HEK293 (cell line): ENCODE data around the gene DRD4.

Experiments used
- CTCF ChIA-PET: fragments of 350-600 bp; formaldehyde crosslinking; extraction: SDS; loops from one replicate; lab custom pipeline; 2021; ENCODE audit warnings: antibody characterized with exemption; lab: Yijun Ruan, JAX
- POLR2A ChIA-PET: fragments of 300-600 bp; formaldehyde crosslinking; extraction: SDS; loops from one replicate; lab custom pipeline; 2020; ENCODE audit warnings: antibody characterized with exemption, inconsistent platforms; lab: Yijun Ruan, JAX
- H3K27ac ChIP-seq: fragments of 200-500 bp; sonication (Bioruptor generic); 2 replicates; pipeline ENCODE4 v1.5.1; 2014; ENCODE audit warnings: low read depth, low read length, control low read depth, inconsistent platforms; ENCODE audit errors: extremely low read depth
- H3K36me3 ChIP-seq, 2 experiments: fragments of 200-500 bp in 1 of 2; sonication (Bioruptor generic) in 1 of 2; 1 replicate in 1 of 2; 2 replicates in 1 of 2; pipeline ENCODE4 v1.5.1; 2014 to 2017; ENCODE audit warnings: inconsistent platforms in 2 of 2, low read length in 2 of 2; ENCODE audit not compliant: control insufficient read depth in 2 of 2, insufficient read depth in 1 of 2
- H3K4me1 ChIP-seq: fragments of 200-500 bp; sonication (Bioruptor generic); 2 replicates; pipeline ENCODE4 v1.5.1; 2014; ENCODE audit warnings: mild to moderate bottlenecking, low read length, inconsistent platforms; ENCODE audit not compliant: control insufficient read depth, insufficient read depth
- H3K4me3 ChIP-seq: 2 replicates; pipeline ENCODE4 v1.5.1; 2011; ENCODE audit warnings: low read depth, mild to moderate bottlenecking, control low read depth, low read length, moderate library complexity
- H3K9me3 ChIP-seq: fragments of 200-500 bp; sonication (Bioruptor generic); 2 replicates; pipeline ENCODE4 v1.5.1; 2014; ENCODE audit warnings: low read depth, low read length, inconsistent platforms; ENCODE audit not compliant: control insufficient read depth, insufficient read depth
- BCL11A ChIP-seq: fragments of 450-650 bp; formaldehyde crosslinking; IDR thresholded peaks from 2 replicates; pipeline ENCODE4 v1.5.1; 2016; ENCODE audit warnings: low read depth, missing biosample characterization, missing genetic modification characterization
- BCL6B ChIP-seq: fragments of 450-650 bp; formaldehyde crosslinking; IDR thresholded peaks from 2 replicates; pipeline ENCODE4 v1.5.1; 2017; ENCODE audit warnings: missing biosample characterization, missing genetic modification characterization
- FEZF1 ChIP-seq: fragments of 450-650 bp; formaldehyde crosslinking; IDR thresholded peaks from 2 replicates; pipeline ENCODE4 v1.5.1; 2016; ENCODE audit warnings: missing biosample characterization, missing genetic modification characterization
- GLI4 ChIP-seq: fragments of 450-650 bp; formaldehyde crosslinking; IDR thresholded peaks from 2 replicates; pipeline ENCODE4 v1.5.1; 2016; ENCODE audit warnings: missing biosample characterization, missing genetic modification characterization
- HOXA7 ChIP-seq: sonication (generic); formaldehyde crosslinking; IDR thresholded peaks from 2 replicates; pipeline ENCODE4 v1.8.1; 2022; ENCODE audit warnings: missing genetic modification reagents, borderline replicate concordance
- IKZF3 ChIP-seq: fragments of 450-650 bp; IDR thresholded peaks from 2 replicates; pipeline ENCODE4 v1.5.0; 2018; ENCODE audit warnings: missing biosample characterization, mild to moderate bottlenecking, missing genetic modification characterization, moderate library complexity
- PRDM4 ChIP-seq: fragments of 450-650 bp; formaldehyde crosslinking; IDR thresholded peaks from 2 replicates; pipeline ENCODE4 v1.5.1; 2017; ENCODE audit warnings: missing biosample characterization, missing genetic modification characterization
- PRDM6 ChIP-seq: fragments of 450-650 bp; formaldehyde crosslinking; IDR thresholded peaks from 2 replicates; pipeline ENCODE4 v1.5.1; 2017; ENCODE audit warnings: missing biosample characterization, missing genetic modification characterization
- REPIN1 ChIP-seq: fragments of 450-650 bp; formaldehyde crosslinking; IDR thresholded peaks from 2 replicates; pipeline ENCODE4 v1.5.1; 2017; ENCODE audit warnings: missing biosample characterization, missing genetic modification characterization, low read depth
- SP3 ChIP-seq: fragments of 450-650 bp; formaldehyde crosslinking; IDR thresholded peaks from 2 replicates; pipeline ENCODE4 v1.5.1; 2016; ENCODE audit warnings: missing biosample characterization, missing genetic modification characterization
- TRIM28 ChIP-seq: IDR thresholded peaks from 2 replicates; pipeline ENCODE4 v1.6.1; 2011; ENCODE audit warnings: low read length, control low read depth, borderline replicate concordance
- YY2 ChIP-seq: fragments of 450-650 bp; formaldehyde crosslinking; IDR thresholded peaks from 2 replicates; pipeline ENCODE4 v1.5.1; 2016; ENCODE audit warnings: missing biosample characterization, missing genetic modification characterization
- ZFP37 ChIP-seq: fragments of 450-650 bp; formaldehyde crosslinking; IDR thresholded peaks from 2 replicates; pipeline ENCODE4 v1.5.1; 2016; ENCODE audit warnings: missing biosample characterization, missing genetic modification characterization
- ZNF112 ChIP-seq: fragments of 450-650 bp; formaldehyde crosslinking; IDR thresholded peaks from 2 replicates; pipeline ENCODE4 v1.5.0; 2017; ENCODE audit warnings: missing biosample characterization, missing genetic modification characterization
- ZNF138 ChIP-seq: fragments of 450-650 bp; formaldehyde crosslinking; IDR thresholded peaks from 2 replicates; pipeline ENCODE4 v1.5.1; 2016; ENCODE audit warnings: missing biosample characterization, missing genetic modification characterization, borderline replicate concordance
- ZNF248 ChIP-seq: fragments of 450-650 bp; formaldehyde crosslinking; IDR thresholded peaks from 2 replicates; pipeline ENCODE4 v1.5.1; 2017; ENCODE audit warnings: missing biosample characterization, missing genetic modification characterization
- ZNF266 ChIP-seq: fragments of 450-650 bp; formaldehyde crosslinking; IDR thresholded peaks from 2 replicates; pipeline ENCODE4 v1.5.1; 2016; ENCODE audit warnings: missing biosample characterization, missing genetic modification characterization, low read depth
- ZNF335 ChIP-seq: fragments of 450-650 bp; formaldehyde crosslinking; conservative IDR thresholded peaks from 2 replicates; pipeline ENCODE4 v1.5.1; 2016; ENCODE audit warnings: missing biosample characterization, missing genetic modification characterization
- ZNF350 ChIP-seq: fragments of 450-650 bp; formaldehyde crosslinking; IDR thresholded peaks from 2 replicates; pipeline ENCODE4 v1.5.0; 2017; ENCODE audit warnings: missing biosample characterization, mild to moderate bottlenecking, missing genetic modification characterization
- ZNF391 ChIP-seq: fragments of 450-650 bp; formaldehyde crosslinking; IDR thresholded peaks from 2 replicates; pipeline ENCODE4 v1.5.1; 2016; ENCODE audit warnings: low read depth, missing biosample characterization, missing genetic modification characterization, borderline replicate concordance
- ZNF426 ChIP-seq: fragments of 450-650 bp; formaldehyde crosslinking; IDR thresholded peaks from 2 replicates; pipeline ENCODE4 v1.5.1; 2017; ENCODE audit warnings: missing biosample characterization, missing genetic modification characterization, mild to moderate bottlenecking, inconsistent platforms, moderate library complexity
- ZNF521 ChIP-seq: fragments of 450-650 bp; formaldehyde crosslinking; IDR thresholded peaks from 2 replicates; pipeline ENCODE4 v1.5.1; 2017; ENCODE audit warnings: missing biosample characterization, mild to moderate bottlenecking, missing genetic modification characterization
- ZNF624 ChIP-seq: fragments of 450-650 bp; formaldehyde crosslinking; IDR thresholded peaks from 2 replicates; pipeline ENCODE4 v1.5.1; 2017; ENCODE audit warnings: missing biosample characterization, missing genetic modification characterization
- ZNF639 ChIP-seq: fragments of 450-650 bp; formaldehyde crosslinking; IDR thresholded peaks from 2 replicates; pipeline ENCODE4 v1.5.1; 2016; ENCODE audit warnings: missing biosample characterization, missing genetic modification characterization
- ZNF677 ChIP-seq: fragments of 450-650 bp; IDR thresholded peaks from 2 replicates; pipeline ENCODE4 v1.5.0; 2018; ENCODE audit warnings: missing biosample characterization, mild to moderate bottlenecking, missing genetic modification characterization, moderate library complexity
- ZNF707 ChIP-seq: fragments of 450-650 bp; formaldehyde crosslinking; IDR thresholded peaks from 2 replicates; pipeline ENCODE4 v1.5.1; 2016; ENCODE audit warnings: missing biosample characterization, missing genetic modification characterization
- ZNF785 ChIP-seq: fragments of 450-650 bp; formaldehyde crosslinking; IDR thresholded peaks from 2 replicates; pipeline ENCODE4 v1.5.1; 2016; ENCODE audit warnings: missing biosample characterization, missing genetic modification characterization
- ZNF830 ChIP-seq: fragments of 450-650 bp; IDR thresholded peaks from 2 replicates; pipeline ENCODE4 v1.5.0; 2018; ENCODE audit warnings: missing biosample characterization, missing genetic modification characterization, low read depth, mild to moderate bottlenecking, moderate library complexity
- ZSCAN30 ChIP-seq: fragments of 450-650 bp; IDR thresholded peaks from 2 replicates; pipeline ENCODE4 v1.5.1; 2018; ENCODE audit warnings: missing biosample characterization, mild to moderate bottlenecking, missing genetic modification characterization, moderate library complexity

Gene DRD4

GRCh38 chr11:607971-608659 lies 29.0 kb upstream of the DRD4 start (continued):
- TF ChIP-seq ZNF521 (tag by site-specific recombination) (no peak), ZSCAN30 (tag by site-specific recombination) (no peak), PRDM6 (tag by site-specific recombination) (no peak), ZNF624 (no peak)

GRCh38 chr11:608791-609251 lies 28.2 kb upstream of the DRD4 start:
- Histone ChIP-seq H3K4me3 (no peak overlapping the region), H3K9me3 (no peaks in the 10 kb centered on the region), H3K36me3 (peaks cover 0 to 97% of the 10 kb centered on the region in 2 experiments; a peak in 2 of 3 replicates), H3K4me1 (no peaks in the 10 kb centered on the region), H3K27ac (no peak overlapping the region)
- ChIA-PET POLR2A (no interaction called here), CTCF (no interaction called here)
- no peak for TF ChIP-seq ZNF350 (tag by site-specific recombination)
- no peak for TF ChIP-seq BCL11A (tag by site-specific recombination)
- no peak for TF ChIP-seq ZFP37
- TF ChIP-seq ZNF335 (tag by site-specific recombination), result no peak
- TF ChIP-seq ZNF112 (tag by site-specific recombination), result no peak
- no peak for TF ChIP-seq TRIM28
- TF ChIP-seq ZNF248, result no peak
- TF ChIP-seq BCL6B (tag by site-specific recombination), result no peak
- no peak for TF ChIP-seq HOXA7
- no peak for TF ChIP-seq IKZF3 (tag by site-specific recombination)
- TF ChIP-seq ZNF138 (tag by site-specific recombination), result no peak
- no peak for TF ChIP-seq ZNF785 (tag by site-specific recombination)
- TF ChIP-seq ZNF830, result no peak
- TF ChIP-seq YY2 (tag by site-specific recombination), result no peak
- TF ChIP-seq ZNF707, result no peak

GRCh38 chr11:609341-609811 lies 27.7 kb upstream of the DRD4 start:
- ChIA-PET CTCF (no interaction called here), POLR2A (no interaction called here)
- H3K36me3 ChIP-seq, result peaks cover 0 to 97% of the 10 kb centered on the region in 2 experiments; a peak in 2 of 3 replicates
- H3K27ac ChIP-seq, result no peak overlapping the region
- H3K9me3 ChIP-seq, result no peaks in the 10 kb centered on the region
- no peak overlapping the region for H3K4me3 ChIP-seq
- no peaks in the 10 kb centered on the region for H3K4me1 ChIP-seq
- no peak for TF ChIP-seq ZNF426 (tag by site-specific recombination)
- no peak for TF ChIP-seq ZNF391 (tag by site-specific recombination)
- TF ChIP-seq PRDM4 (tag by site-specific recombination), result no peak
- no peak for TF ChIP-seq SP3
- TF ChIP-seq FEZF1 (tag by site-specific recombination), result no peak
- TF ChIP-seq ZNF677 (tag by site-specific recombination), result no peak
- no peak for TF ChIP-seq GLI4
- no peak for TF ChIP-seq ZNF266 (tag by site-specific recombination)
- no peak for TF ChIP-seq ZNF639 (tag by site-specific recombination)
- TF ChIP-seq REPIN1 (tag by site-specific recombination), result no peak
